GM19025 (cell line): Measurements from ENCODE around the gene PRSS23.
"Not testable (repeated sequence)": the region's sequence is repeated elsewhere in the genome, so short reads cannot be mapped to it uniquely, and the experiment has no call there.

Source experiments
- ATAC-seq: cut with Tn5 transposase; IDR thresholded peaks from one replicate; pipeline ENCODE4 v1.9.1; 2021; ENCODE audit warnings: mild to moderate bottlenecking, low read depth, moderate library complexity; ENCODE audit not compliant: unreplicated experiment

Gene PRSS23

GRCh38 chr11:86812322-86812670 is 12.0 kb downstream of the PRSS23 start:
- ATAC-seq: no peak

- peak; percentile 79 for ATAC-seq
These were observed 12.6 kb downstream of the PRSS23 start for GRCh38 chr11:86812981-86813380.

GRCh38 chr11:86814775-86815174 is 14.4 kb downstream of the PRSS23 start:
- ATAC-seq: no peak

- ATAC-seq: no peak
These were observed 15.4 kb downstream of the PRSS23 start for GRCh38 chr11:86815726-86816125.

GRCh38 chr11:86816251-86816726 is 15.9 kb downstream of the PRSS23 start:
- ATAC-seq: no peak

GRCh38 chr11:86818462-86819192 is 18.3 kb downstream of the PRSS23 start:
- no peak for ATAC-seq

GRCh38 chr11:86824139-86824538 is 23.8 kb downstream of the PRSS23 start:
- not testable (repeated sequence) for ATAC-seq

- not testable (repeated sequence) for ATAC-seq
These were observed 34.0 kb downstream of the PRSS23 start for GRCh38 chr11:86834376-86834775.

GRCh38 chr11:86844762-86845508 is 44.6 kb downstream of the PRSS23 start:
- ATAC-seq: not testable (repeated sequence)

GRCh38 chr11:86848132-86848531 is 47.8 kb downstream of the PRSS23 start:
- no peak for ATAC-seq

- no peak for ATAC-seq
These were observed 49.3 kb downstream of the PRSS23 start for GRCh38 chr11:86849679-86850078.
